DOHH2 (cell line): ENCODE measurements around the gene GRID1.

Experiments
- EZH2phosphoT487 ChIP-seq: fragments of 200-600 bp; sonication (generic); IDR thresholded peaks from 2 replicates; pipeline ENCODE4 v1.6.1; 2017; ENCODE audit warnings: borderline replicate concordance, mild to moderate bottlenecking, antibody characterized with exemption, low read length, moderate library complexity, mixed read lengths
- TF ChIP-seq, protein P1 (sequence below): fragments of 200-600 bp; sonication (generic); IDR thresholded peaks from one replicate; pipeline ENCODE4 v1.5.1; 2014; ENCODE audit warnings: antibody characterized with exemption, mild to moderate bottlenecking, low read depth, low read length; ENCODE audit not compliant: poor library complexity, severe bottlenecking

DNA sequence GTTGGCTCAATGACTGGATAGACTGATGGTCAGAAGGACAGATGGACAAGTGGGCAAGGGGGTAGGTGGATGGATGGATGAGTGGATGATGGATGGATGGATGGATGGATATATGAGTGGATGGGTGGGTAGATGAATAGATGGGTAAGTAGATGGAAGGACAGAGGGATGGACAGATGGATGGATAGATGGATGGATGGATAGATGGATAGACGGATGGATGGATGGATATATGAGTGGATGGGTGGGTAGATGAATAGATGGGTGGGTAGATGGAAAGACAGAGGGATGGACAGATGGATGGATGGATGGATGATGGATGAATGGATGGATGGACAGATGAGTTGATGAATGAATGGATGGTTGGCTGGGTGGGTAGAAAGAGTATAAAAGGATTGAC lies 119.5 kb downstream of the GRID1 start:
- no peak for TF ChIP-seq EZH2phosphoT487
- TF ChIP-seq, protein P1, sequence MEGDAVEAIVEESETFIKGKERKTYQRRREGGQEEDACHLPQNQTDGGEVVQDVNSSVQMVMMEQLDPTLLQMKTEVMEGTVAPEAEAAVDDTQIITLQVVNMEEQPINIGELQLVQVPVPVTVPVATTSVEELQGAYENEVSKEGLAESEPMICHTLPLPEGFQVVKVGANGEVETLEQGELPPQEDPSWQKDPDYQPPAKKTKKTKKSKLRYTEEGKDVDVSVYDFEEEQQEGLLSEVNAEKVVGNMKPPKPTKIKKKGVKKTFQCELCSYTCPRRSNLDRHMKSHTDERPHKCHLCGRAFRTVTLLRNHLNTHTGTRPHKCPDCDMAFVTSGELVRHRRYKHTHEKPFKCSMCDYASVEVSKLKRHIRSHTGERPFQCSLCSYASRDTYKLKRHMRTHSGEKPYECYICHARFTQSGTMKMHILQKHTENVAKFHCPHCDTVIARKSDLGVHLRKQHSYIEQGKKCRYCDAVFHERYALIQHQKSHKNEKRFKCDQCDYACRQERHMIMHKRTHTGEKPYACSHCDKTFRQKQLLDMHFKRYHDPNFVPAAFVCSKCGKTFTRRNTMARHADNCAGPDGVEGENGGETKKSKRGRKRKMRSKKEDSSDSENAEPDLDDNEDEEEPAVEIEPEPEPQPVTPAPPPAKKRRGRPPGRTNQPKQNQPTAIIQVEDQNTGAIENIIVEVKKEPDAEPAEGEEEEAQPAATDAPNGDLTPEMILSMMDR, result no peak
